GM12878 (cell line): Measurements from ENCODE around the gene PRRT1B.
A peak's percentile ranks its signal among the peaks of the same experiment; 100 is the strongest.

Experiments used
- MTA3 ChIP-seq: IDR thresholded peaks from 2 replicates; pipeline ENCODE4 v1.6.1; 2012; ENCODE audit warnings: low read length, inconsistent platforms, borderline replicate concordance
- POLR2A ChIP-seq: IDR thresholded peaks from 2 replicates; pipeline ENCODE4 v1.6.1; 2011; ENCODE audit warnings: low read depth, mild to moderate bottlenecking, low read length
- POLR2AphosphoS2 ChIP-seq: IDR thresholded peaks from 2 replicates; pipeline ENCODE4 v1.6.1; 2011; ENCODE audit warnings: low read depth, mild to moderate bottlenecking, low read length, improper control_type of control experiment, moderate library complexity
- SP1 ChIP-seq: IDR thresholded peaks from one replicate; pipeline ENCODE4 v1.6.1; 2011; ENCODE audit warnings: low read depth, low read length
- TF ChIP-seq, protein P1 (sequence below): fragments of 450-650 bp; IDR thresholded peaks from 2 replicates; pipeline ENCODE4 v1.6.1; 2017; ENCODE audit warnings: mild to moderate bottlenecking, low read depth, inconsistent platforms; ENCODE audit not compliant: poor library complexity, severe bottlenecking
- TF ChIP-seq, protein P2 (sequence below): fragments of 450-650 bp; IDR thresholded peaks from 2 replicates; pipeline ENCODE4 v1.6.1; 2018; ENCODE audit warnings: mild to moderate bottlenecking, low read depth, moderate library complexity; ENCODE audit not compliant: partially characterized antibody

GRCh38 chr9:131595696-131596429 lies 50.5 kb downstream of the PRRT1B start:
- TF ChIP-seq POLR2A (0 out of 2 replicates have a peak, but pooled peaks have one; percentile 13), SP1 (no peak), MTA3 (no peak), POLR2AphosphoS2 (no peak)
- TF ChIP-seq, protein P1, sequence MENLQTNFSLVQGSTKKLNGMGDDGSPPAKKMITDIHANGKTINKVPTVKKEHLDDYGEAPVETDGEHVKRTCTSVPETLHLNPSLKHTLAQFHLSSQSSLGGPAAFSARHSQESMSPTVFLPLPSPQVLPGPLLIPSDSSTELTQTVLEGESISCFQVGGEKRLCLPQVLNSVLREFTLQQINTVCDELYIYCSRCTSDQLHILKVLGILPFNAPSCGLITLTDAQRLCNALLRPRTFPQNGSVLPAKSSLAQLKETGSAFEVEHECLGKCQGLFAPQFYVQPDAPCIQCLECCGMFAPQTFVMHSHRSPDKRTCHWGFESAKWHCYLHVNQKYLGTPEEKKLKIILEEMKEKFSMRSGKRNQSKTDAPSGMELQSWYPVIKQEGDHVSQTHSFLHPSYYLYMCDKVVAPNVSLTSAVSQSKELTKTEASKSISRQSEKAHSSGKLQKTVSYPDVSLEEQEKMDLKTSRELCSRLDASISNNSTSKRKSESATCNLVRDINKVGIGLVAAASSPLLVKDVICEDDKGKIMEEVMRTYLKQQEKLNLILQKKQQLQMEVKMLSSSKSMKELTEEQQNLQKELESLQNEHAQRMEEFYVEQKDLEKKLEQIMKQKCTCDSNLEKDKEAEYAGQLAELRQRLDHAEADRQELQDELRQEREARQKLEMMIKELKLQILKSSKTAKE, result no peak
- TF ChIP-seq, protein P2, sequence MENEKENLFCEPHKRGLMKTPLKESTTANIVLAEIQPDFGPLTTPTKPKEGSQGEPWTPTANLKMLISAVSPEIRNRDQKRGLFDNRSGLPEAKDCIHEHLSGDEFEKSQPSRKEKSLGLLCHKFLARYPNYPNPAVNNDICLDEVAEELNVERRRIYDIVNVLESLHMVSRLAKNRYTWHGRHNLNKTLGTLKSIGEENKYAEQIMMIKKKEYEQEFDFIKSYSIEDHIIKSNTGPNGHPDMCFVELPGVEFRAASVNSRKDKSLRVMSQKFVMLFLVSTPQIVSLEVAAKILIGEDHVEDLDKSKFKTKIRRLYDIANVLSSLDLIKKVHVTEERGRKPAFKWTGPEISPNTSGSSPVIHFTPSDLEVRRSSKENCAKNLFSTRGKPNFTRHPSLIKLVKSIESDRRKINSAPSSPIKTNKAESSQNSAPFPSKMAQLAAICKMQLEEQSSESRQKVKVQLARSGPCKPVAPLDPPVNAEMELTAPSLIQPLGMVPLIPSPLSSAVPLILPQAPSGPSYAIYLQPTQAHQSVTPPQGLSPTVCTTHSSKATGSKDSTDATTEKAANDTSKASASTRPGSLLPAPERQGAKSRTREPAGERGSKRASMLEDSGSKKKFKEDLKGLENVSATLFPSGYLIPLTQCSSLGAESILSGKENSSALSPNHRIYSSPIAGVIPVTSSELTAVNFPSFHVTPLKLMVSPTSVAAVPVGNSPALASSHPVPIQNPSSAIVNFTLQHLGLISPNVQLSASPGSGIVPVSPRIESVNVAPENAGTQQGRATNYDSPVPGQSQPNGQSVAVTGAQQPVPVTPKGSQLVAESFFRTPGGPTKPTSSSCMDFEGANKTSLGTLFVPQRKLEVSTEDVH, result no peak
